Non-pigmented ciliary epithelial cell (primary cell): ENCODE results near the gene INMT.

ENCODE experiments used
- DNase-seq: peaks from one replicate; pipeline ENCODE4 v3.0.0-alpha.2; 2010; ENCODE audit warnings: low read depth

The INMT gene

GRCh38 chr7:30728591-30729100, 23.3 kb upstream of the INMT start:
- DNase-seq: no peak

GRCh38 chr7:30729642-30730041, 22.3 kb upstream of the INMT start:
- DNase-seq: no peak

- DNase-seq: no peak
Measured at GRCh38 chr7:30730097-30730496, 21.8 kb upstream of the INMT start.

GRCh38 chr7:30730996-30731395, 20.9 kb upstream of the INMT start:
- DNase-seq: no peak

GRCh38 chr7:30731581-30731980, 20.4 kb upstream of the INMT start:
- no peak for DNase-seq

GRCh38 chr7:30732606-30733005, 19.3 kb upstream of the INMT start:
- no peak for DNase-seq

GRCh38 chr7:30733216-30733615, 18.7 kb upstream of the INMT start:
- no peak for DNase-seq

GRCh38 chr7:30733691-30734090, 18.2 kb upstream of the INMT start:
- DNase-seq: no peak

GRCh38 chr7:30734497-30734896, 17.4 kb upstream of the INMT start:
- no peak for DNase-seq

- no peak for DNase-seq
Measured at GRCh38 chr7:30735631-30736030, 16.3 kb upstream of the INMT start.

GRCh38 chr7:30736291-30736690, 15.6 kb upstream of the INMT start:
- no peak for DNase-seq

- no peak for DNase-seq
Measured at GRCh38 chr7:30738026-30738915, 13.7 kb upstream of the INMT start.

GRCh38 chr7:30739691-30740090, 12.2 kb upstream of the INMT start:
- no peak for DNase-seq

GRCh38 chr7:30740417-30741181, 11.3 kb upstream of the INMT start:
- peak; percentile 19 for DNase-seq

GRCh38 chr7:30741289-30741688, 10.6 kb upstream of the INMT start:
- DNase-seq: no peak

GRCh38 chr7:30743371-30744074, 8.4 kb upstream of the INMT start:
- no peak for DNase-seq

- DNase-seq: no peak
Measured at GRCh38 chr7:30744075-30744417, 7.9 kb upstream of the INMT start.

GRCh38 chr7:30745261-30745941, 6.5 kb upstream of the INMT start:
- DNase-seq: no peak

GRCh38 chr7:30750010-30750409, 1.9 kb upstream of the INMT start:
- DNase-seq: no peak

GRCh38 chr7:30750683-30751650, 968 bp upstream of the INMT start:
- peak; percentile 22 for DNase-seq

- DNase-seq: no peak
Measured at GRCh38 chr7:30752484-30752883, 549 bp downstream of the INMT start.
